Activated CD4-positive, alpha-beta T cell treated with anti-CD3 and anti-CD28 coated beads, Interleukin-2, amount 10 ng/mL, durations not matched to agents 24 days and 14 days (primary cell): Measurements from ENCODE around the gene HTR1D. TPM values are rescaled to one million over a fixed set of nuclear protein-coding genes. Genes with fewer than 3 reads are reported as not detected.
A peak's percentile ranks its signal among the peaks of the same experiment; 100 is the strongest.

Experiments used
- DNase-seq: peaks from one replicate; pipeline ENCODE4 v3.0.0; 2022
- H3K27ac Mint-ChIP-seq: one replicate; pipeline ENCODE4 v1.8.0; 2022; ENCODE audit warnings: mild to moderate bottlenecking, mixed read lengths
- H3K27me3 Mint-ChIP-seq: one replicate; pipeline ENCODE4 v1.8.0; 2022; ENCODE audit warnings: mixed read lengths
- H3K36me3 Mint-ChIP-seq: one replicate; pipeline ENCODE4 v1.8.0; 2022; ENCODE audit warnings: low read depth, mild to moderate bottlenecking, mixed read lengths
- H3K4me1 Mint-ChIP-seq: one replicate; pipeline ENCODE4 v1.8.0; 2021; ENCODE audit warnings: mixed read lengths
- H3K4me3 Mint-ChIP-seq: one replicate; pipeline ENCODE4 v1.8.0; 2022; ENCODE audit warnings: mild to moderate bottlenecking, moderate library complexity, mixed read lengths
- H3K9me3 Mint-ChIP-seq: one replicate; pipeline ENCODE4 v1.8.0; 2021; ENCODE audit warnings: mixed read lengths
- intact Hi-C: fragments of 100-400 bp; cut with micrococcal nuclease; formaldehyde crosslinking; loops from one replicate; pipeline ENCODE4 v1.15.1; 2023
- total RNA-seq: library from RNA; stranded (reverse); gene quantifications from 2 replicates; pipeline ENCODE4 v1.2.3, GENCODE V29; 2022

HTR1D gene
- total RNA-seq, 1 donor from 2014 or later = not detected

DNA sequence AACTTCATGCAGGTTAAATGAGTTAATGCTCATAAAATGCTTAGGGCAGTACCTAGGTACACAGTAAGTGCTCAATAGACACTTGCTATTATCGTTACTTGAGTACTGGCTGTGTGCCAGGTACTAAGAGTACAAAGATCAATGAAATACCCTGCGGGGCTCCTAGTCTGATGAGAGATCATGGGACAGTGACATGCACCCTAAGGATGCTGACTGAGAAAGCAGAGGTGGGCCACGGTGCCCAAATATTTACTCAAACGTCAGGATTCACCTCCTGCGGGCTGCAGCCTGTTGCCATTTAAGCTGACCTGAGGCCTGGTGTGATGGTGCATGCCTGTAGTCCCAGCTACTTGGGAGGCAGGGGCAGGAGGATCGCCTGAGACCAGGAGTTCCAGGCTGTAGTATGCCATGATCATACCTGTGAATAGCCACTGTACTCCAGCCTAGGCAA lies 28.8 kb downstream of the HTR1D start:
- H3K4me3 Mint-ChIP-seq = no peak overlapping the region
- H3K36me3 Mint-ChIP-seq = no peaks in the 10 kb centered on the region
- H3K27me3 Mint-ChIP-seq = peaks cover 5% of the 10 kb centered on the region
- intact Hi-C loops = no loop called here
- H3K4me1 Mint-ChIP-seq = peaks cover 8% of the 10 kb centered on the region
- H3K9me3 Mint-ChIP-seq = no peaks in the 10 kb centered on the region
- DNase-seq = no peak
- H3K27ac Mint-ChIP-seq = no peak overlapping the region

DNA sequence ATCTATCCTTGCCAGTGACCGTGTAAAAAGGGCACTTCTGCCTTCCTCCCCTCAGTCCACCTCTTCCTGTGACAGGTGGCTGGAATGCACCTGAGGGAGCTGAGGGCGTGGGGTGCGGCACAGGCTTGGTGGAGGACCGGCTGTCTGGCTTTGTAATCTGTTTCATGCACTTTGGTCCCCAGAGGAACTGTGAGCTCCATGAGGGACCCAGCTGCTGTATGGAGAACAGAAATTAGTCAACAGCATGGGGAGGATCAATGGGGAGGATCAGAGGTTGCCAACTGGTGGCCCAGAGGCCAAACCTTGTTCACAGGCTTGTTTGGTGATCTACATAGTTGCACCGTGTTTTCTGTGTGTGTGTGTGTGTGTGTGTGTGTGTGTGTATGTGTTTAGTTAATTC lies 29.7 kb downstream of the HTR1D start:
- H3K9me3 Mint-ChIP-seq = no peaks in the 10 kb centered on the region
- intact Hi-C loops = no loop called here
- H3K27ac Mint-ChIP-seq = no peak overlapping the region
- DNase-seq = no peak
- no peak overlapping the region for H3K4me3 Mint-ChIP-seq
- H3K36me3 Mint-ChIP-seq = no peaks in the 10 kb centered on the region
- H3K4me1 Mint-ChIP-seq = peaks cover 8% of the 10 kb centered on the region
- peaks cover 2% of the 10 kb centered on the region for H3K27me3 Mint-ChIP-seq

DNA sequence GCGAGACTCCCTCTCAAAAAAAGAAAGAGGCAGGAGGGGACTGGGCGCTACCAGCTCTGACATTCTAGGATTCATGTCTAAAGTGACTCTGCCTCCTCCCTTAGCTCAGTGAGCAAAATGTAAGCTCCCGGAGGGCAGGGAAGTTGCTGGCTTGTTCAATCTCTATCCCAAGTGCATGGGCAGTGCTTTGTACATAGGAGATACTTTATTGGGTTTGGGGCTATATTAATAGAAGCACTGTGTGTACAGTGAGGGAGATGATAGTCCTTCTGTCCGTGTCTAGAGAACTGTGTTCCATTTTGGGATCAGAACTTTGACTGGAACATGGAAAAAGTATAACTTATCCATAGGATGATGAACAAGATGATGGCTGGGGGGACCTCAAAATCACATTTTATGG lies 31.9 kb downstream of the HTR1D start:
- Mint-ChIP-seq H3K27me3 (peaks cover 4% of the 10 kb centered on the region), H3K9me3 (no peaks in the 10 kb centered on the region), H3K36me3 (no peaks in the 10 kb centered on the region), H3K4me3 (no peak overlapping the region), H3K4me1 (peaks cover 8% of the 10 kb centered on the region), H3K27ac (no peak overlapping the region)
- intact Hi-C loops = no loop called here
- no peak for DNase-seq

DNA sequence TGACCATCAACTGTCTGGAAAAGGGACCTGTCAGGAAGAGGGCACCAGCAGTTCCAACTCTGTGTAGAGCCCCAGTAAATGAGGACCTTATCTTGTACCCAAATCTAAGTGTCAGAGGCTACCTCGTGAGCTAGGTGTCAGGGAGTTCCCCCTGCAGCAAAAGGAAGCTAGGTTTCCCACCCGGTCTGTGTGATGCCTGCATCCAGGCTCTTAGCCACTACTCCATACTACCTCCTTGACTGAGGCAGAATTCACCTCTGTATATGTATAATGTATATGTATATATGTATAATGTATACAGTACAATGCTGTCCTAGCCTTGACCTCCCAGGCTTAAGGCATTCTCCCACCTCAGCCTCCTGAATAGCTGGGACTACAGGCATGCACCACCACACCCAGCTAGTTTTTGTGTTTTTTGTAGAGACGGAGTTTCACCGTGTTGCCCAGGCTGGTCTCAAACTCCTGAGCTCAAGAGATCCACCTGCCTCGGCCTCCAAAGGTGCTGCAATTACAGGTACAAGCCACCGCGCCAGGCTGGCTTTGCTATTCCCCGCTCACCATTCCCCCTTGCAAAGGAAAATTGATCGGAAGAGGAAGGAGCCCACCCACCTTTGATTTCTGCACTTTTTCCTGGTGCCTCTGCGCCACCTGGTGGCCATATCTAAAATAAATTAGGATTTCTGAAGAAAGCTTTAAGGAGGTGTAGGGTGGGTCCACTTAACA lies 32.9 kb downstream of the HTR1D start:
- Mint-ChIP-seq H3K27ac (no peak overlapping the region), H3K4me3 (peak overlapping the region; percentile 70), H3K36me3 (no peaks in the 10 kb centered on the region), H3K4me1 (peaks cover 8% of the 10 kb centered on the region), H3K27me3 (peaks cover 7% of the 10 kb centered on the region), H3K9me3 (no peaks in the 10 kb centered on the region)
- intact Hi-C loops = loop anchor here (1.0 kb wide), 2 partner anchors 86 to 208 kb away; no protein-coding TSS in a partner anchor
- DNase-seq = peak; percentile 82

DNA sequence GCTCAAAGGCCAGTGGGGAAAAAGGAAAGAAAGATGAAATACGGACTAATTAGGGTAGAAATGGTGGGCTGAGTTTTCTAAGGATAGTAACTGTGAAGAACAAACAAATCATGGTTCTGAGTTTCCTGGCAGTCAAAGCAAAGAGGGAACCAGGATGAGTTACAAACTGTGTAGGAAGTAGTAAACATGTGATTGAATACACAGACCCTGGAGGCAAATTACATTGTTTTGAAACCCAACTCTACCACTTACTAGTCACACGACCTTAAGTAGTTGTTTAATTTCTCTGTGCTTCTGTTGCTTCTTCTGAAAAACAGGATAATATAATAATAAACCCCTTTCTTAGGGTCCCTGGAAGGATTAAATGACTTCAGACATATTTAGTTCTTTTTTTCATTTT lies 37.4 kb downstream of the HTR1D start:
- Mint-ChIP-seq H3K27ac (no peak overlapping the region), H3K4me3 (no peak overlapping the region), H3K9me3 (no peaks in the 10 kb centered on the region), H3K27me3 (peaks cover 17% of the 10 kb centered on the region), H3K4me1 (peaks cover 16% of the 10 kb centered on the region), H3K36me3 (no peaks in the 10 kb centered on the region)
- no peak for DNase-seq
- intact Hi-C loops = no loop called here

DNA sequence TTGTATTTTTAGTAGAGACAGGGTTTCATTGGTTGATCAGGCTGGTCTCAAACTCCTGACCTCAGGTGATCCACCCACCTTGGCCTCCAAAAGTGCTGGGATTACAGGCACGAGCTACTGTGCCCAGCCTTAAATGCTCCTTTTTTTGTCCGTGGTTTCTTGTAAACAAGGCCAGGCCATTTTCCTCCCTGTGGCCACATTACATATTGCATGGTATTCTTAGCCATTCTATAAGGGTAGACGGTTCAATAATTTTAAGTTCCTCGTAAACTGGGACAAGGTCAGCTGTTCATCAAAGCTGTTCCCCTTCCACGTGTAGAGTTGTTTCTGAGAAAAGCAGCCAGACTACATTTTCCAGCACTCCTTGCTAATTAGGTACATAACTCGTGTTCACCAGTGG lies 38.4 kb downstream of the HTR1D start:
- Mint-ChIP-seq H3K27me3 (peaks cover 17% of the 10 kb centered on the region), H3K27ac (no peak overlapping the region), H3K9me3 (no peaks in the 10 kb centered on the region), H3K4me1 (peaks cover 14% of the 10 kb centered on the region), H3K36me3 (no peaks in the 10 kb centered on the region), H3K4me3 (peak overlapping the region; percentile 7)
- no peak for DNase-seq
- intact Hi-C loops = no loop called here

DNA sequence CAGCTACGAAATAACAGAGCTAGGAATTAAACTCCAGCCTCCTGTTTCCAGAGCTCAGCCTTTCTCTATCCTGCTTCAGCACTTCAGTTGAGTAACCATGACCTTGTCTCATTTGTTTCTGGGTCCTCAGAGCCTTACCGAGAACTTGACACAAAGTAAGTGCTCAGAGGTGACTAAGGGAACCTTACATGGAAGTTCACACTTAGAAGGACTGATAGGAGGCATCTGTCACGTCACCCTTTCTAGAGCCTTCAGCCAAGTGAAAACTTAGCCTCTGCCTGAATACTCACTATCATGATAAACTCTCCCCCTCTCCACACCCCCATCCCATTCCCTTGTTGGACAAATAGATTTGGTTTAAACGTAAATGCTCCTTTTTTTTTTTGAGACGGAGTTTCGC lies 38.9 kb downstream of the HTR1D start:
- no peak overlapping the region for H3K4me3 Mint-ChIP-seq
- peaks cover 17% of the 10 kb centered on the region for H3K27me3 Mint-ChIP-seq
- no peaks in the 10 kb centered on the region for H3K36me3 Mint-ChIP-seq
- no peaks in the 10 kb centered on the region for H3K9me3 Mint-ChIP-seq
- H3K4me1 Mint-ChIP-seq = peaks cover 12% of the 10 kb centered on the region
- intact Hi-C loops = no loop called here
- DNase-seq = no peak
- H3K27ac Mint-ChIP-seq = no peak overlapping the region

DNA sequence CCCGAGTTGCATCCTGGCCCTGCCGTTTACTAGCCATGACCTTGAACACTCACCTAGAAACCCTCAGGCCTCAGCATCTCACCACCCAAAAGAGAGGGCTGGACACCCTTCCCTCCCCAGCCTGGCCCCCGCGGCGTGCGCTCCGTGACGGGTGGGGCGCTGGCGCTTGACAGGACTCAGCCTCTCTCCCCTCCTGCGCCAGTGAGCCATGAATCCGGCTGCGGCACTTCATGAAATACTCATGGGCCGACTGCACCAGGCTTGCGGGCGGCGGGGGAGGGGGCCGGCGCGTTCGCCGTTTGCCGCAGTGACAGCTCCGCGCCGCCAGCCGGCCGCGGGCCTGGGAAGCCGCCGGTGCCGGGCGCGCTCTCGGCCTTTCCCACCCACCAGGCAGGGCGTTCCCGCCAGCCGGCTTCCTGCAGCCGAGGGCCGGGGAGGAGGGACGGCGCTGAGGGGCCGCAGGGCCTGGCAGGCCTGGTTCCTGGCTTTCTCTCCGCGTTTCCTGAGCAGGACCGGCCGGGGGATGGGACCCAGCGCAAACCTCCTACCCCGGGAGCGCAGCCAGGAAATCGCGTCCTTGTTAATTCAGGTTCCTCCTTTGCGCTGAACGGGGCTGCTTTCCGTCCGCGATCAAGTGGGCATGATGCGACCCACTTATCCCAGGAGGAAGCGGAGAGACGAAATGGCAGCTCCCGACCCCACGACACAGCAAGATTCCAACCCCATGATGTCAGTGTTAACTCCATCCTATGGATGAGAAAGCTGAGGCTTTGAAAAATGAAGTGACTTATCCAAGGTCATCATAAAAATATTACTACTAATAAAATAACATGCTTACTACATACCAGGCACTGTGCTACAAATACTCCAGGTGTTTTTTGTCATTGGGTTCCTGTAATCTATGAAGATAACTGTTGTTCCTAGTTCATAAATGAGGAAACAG lies 39.6 kb downstream of the HTR1D start:
- Mint-ChIP-seq H3K4me3 (peak overlapping the region; percentile 80), H3K36me3 (no peaks in the 10 kb centered on the region), H3K27me3 (peaks cover 17% of the 10 kb centered on the region)

DNA sequence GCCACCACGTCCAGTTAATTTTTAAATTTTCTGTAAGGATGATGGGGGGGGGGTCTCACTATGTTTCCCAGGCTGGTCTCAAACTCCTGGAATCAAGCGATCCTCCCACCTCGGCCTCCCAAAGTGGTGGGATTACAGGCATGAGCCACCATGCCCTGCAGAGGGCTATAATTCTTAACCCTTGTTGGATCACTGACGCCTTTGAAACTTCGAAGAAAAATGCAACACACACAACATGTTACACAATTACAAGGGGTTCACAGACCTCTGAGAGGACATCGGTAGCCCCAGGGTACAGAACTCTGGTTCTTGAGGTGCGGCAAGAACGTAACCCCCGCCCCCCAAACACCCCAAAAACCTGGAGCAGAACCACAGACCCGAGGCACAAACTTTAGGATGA lies 40.3 kb downstream of the HTR1D start:
- DNase-seq = no peak
- H3K27me3 Mint-ChIP-seq = peaks cover 16% of the 10 kb centered on the region
- H3K4me1 Mint-ChIP-seq = peaks cover 12% of the 10 kb centered on the region
- intact Hi-C loops = no loop called here
- H3K27ac Mint-ChIP-seq = peak overlapping the region; percentile 24
- no peaks in the 10 kb centered on the region for H3K9me3 Mint-ChIP-seq
- no peaks in the 10 kb centered on the region for H3K36me3 Mint-ChIP-seq
- H3K4me3 Mint-ChIP-seq = peak overlapping the region; percentile 80

More for the DNA sequence above, 39.6 kb downstream of the HTR1D start:
- Mint-ChIP-seq H3K9me3 (no peaks in the 10 kb centered on the region), H3K4me1 (peaks cover 12% of the 10 kb centered on the region), H3K27ac (no peak overlapping the region)
- peak; percentile 85 for DNase-seq
- intact Hi-C loops = no loop called here

DNA sequence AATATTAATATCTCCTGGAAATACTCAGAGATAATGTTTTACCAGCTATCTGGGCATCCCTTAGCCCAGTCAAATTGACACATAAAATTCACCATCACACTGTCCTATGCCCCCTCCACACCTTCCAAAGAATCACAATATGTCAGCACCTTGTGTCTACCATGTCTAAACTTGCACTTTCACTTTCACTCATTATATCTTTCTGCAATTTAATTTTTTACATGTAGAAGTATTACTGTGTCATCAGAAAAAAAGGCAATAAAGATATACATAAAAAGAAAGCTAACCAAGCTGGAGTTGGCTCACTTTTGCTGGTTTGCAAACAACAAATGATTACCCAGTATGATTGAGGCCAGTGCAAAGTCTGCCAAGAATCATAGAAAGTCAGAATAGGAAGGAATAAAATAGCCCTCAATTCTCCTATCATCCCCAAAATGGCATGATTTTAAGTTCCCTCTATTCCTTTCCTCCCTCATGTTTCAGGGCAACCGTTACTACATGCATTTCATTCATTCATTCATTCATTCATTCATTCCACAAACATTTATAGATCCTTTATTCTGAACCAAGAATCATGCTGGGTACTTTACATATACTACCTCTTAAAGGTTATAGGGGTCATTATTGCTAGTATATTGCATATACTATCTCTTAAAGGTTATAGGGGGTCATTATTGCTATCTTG lies 42.7 kb downstream of the HTR1D start:
- Mint-ChIP-seq H3K4me3 (no peak overlapping the region), H3K9me3 (no peaks in the 10 kb centered on the region), H3K4me1 (peaks cover 17% of the 10 kb centered on the region), H3K36me3 (no peaks in the 10 kb centered on the region), H3K27ac (no peak overlapping the region), H3K27me3 (peaks cover 13% of the 10 kb centered on the region)
- intact Hi-C loops = no loop called here
- DNase-seq = no peak

DNA sequence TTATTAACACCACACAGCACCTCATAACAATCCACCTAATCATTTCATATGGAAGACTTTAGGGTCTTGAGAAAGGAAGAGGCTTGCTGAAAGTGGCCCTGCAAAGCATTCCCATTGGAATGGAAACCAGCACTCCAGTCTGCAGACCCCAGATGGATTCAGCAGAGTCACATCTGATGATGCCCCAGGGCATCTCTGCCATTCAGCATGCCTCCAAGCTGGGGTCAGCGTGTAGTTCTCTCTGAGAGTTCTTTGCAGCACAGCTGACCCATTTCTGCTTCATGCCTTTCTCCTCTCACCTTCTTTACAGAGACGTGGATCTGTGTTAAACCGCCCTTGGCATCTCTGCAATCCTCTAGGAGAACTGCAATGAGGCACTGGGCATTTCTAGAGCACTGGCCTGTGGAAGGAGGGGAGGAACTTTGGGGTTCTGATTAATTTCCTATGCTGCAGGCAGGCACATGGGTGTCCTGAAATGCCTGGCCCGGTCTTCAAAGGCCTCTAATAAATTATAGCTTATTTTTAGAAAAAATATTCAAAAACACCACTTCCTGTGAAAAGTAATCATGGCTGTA lies 46.0 kb downstream of the HTR1D start:
- Mint-ChIP-seq H3K27me3 (peaks cover 2% of the 10 kb centered on the region), H3K9me3 (no peaks in the 10 kb centered on the region), H3K36me3 (peaks cover under 1% of the 10 kb centered on the region), H3K4me3 (no peak overlapping the region), H3K27ac (no peak overlapping the region), H3K4me1 (peaks cover 22% of the 10 kb centered on the region)
- intact Hi-C loops = no loop called here
- no peak for DNase-seq

DNA sequence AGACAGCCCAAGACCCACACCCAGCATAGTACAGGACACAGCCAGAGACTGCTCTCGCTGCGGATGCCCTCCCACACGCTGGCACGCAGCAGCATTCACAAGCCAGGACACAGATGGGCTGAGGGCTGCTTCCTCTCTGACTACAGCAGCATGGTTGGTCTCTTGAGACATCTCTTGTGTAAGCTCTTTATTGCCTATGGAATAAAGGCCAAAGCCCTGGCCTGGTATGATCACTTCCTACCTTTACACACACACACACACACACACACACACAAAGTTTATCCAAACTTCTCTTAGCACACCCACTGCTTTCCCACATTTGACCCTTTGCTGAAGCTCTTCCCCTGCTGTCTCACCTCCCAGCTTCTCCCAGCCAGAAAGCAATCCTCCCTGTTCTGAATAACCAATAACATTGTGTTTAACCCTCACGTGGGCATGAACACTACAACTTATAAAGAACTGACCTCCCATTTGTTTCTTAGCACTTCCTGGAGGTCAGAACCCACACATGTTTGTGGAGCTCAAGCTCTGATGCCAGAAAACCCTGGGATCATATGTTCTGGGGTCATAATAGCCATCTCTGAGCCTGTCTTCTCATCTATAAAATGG lies 47.5 kb downstream of the HTR1D start:
- H3K27me3 Mint-ChIP-seq = peaks cover 2% of the 10 kb centered on the region
- intact Hi-C loops = loop anchor here (2.0 kb wide), 2 partner anchors 21 to 61 kb away; no protein-coding TSS in a partner anchor
- H3K9me3 Mint-ChIP-seq = no peaks in the 10 kb centered on the region
- peak overlapping the region; percentile 97 for H3K4me3 Mint-ChIP-seq
- H3K36me3 Mint-ChIP-seq = peaks cover 3% of the 10 kb centered on the region
- DNase-seq = peak; percentile 66
- peaks cover 25% of the 10 kb centered on the region for H3K4me1 Mint-ChIP-seq
- H3K27ac Mint-ChIP-seq = peak overlapping the region; percentile 9

DNA sequence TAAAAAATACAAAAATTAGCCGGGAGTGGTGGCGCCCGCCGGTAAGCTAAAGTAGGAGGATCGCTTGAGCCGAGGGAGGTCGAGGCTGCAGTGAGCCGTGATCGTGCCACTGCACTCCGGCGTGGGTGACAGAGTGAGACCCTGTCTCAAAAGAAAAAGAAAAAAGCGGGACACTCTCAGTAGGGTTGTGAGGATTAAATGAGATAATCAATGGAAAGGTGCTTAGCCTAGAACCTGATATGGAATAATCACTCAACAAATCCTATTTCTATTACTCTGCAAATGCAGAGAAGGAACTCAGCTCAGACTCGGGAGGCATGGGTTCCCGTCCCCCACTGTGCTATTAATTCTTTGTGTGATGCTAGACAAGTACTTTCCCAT lies 48.1 kb downstream of the HTR1D start:
- peaks cover 2% of the 10 kb centered on the region for H3K27me3 Mint-ChIP-seq
- no peak for DNase-seq
- peak overlapping the region; percentile 97 for H3K4me3 Mint-ChIP-seq
- H3K27ac Mint-ChIP-seq = peak overlapping the region; percentile 91
- intact Hi-C loops = loop anchor here (2.0 kb wide), 2 partner anchors 20 to 60 kb away; no protein-coding TSS in a partner anchor
- peaks cover 21% of the 10 kb centered on the region for H3K4me1 Mint-ChIP-seq
- H3K36me3 Mint-ChIP-seq = peaks cover 3% of the 10 kb centered on the region
- H3K9me3 Mint-ChIP-seq = no peaks in the 10 kb centered on the region
